OCI-LY7 (cell line): ENCODE data around the gene SUPT5H. TPM values are rescaled to one million over a fixed set of nuclear protein-coding genes. Genes with fewer than 3 reads are reported as not detected.

ENCODE experiments used
- BruUV-seq: library from RNA; stranded (reverse); fragments of 400-500 nt; replicated peaks from 2 replicates; lab custom pipeline; 2021; lab: Mats Ljungman, UMichigan
- CTCF ChIA-PET: fragments of 300-600 bp; sonication (Branson Sonifier 250); formaldehyde crosslinking; loops from one replicate; lab custom pipeline; 2022; ENCODE audit warnings: antibody characterized with exemption; ENCODE audit not compliant: unreplicated experiment; lab: Charles Lee
- POLR2A ChIA-PET: fragments of 300-600 bp; sonication (Branson Sonifier 250); formaldehyde crosslinking; loops from one replicate; lab custom pipeline; 2022; ENCODE audit warnings: antibody characterized with exemption; lab: Charles Lee
- DNase-seq: peaks from one replicate; pipeline ENCODE4 v3.0.0-alpha.2; 2015; ENCODE audit warnings: low spot score
- H2AFZ ChIP-seq: fragments of 200-600 bp; sonication (generic), shearing (Covaris generic); 2 replicates; pipeline ENCODE4 v1.6.1; 2014; ENCODE audit warnings: mild to moderate bottlenecking, antibody characterized with exemption, low read length, moderate library complexity
- H3K27ac ChIP-seq: fragments of 200-600 bp; sonication (generic); 2 replicates; pipeline ENCODE4 v1.5.1; 2014; ENCODE audit warnings: mixed run types, low read depth, mild to moderate bottlenecking, moderate library complexity, low read length, inconsistent platforms; ENCODE audit not compliant: poor library complexity, severe bottlenecking
- H3K36me3 ChIP-seq: fragments of 200-600 bp; sonication (generic); 2 replicates; pipeline ENCODE4 v1.6.1; 2014; ENCODE audit warnings: mild to moderate bottlenecking, antibody characterized with exemption, low read length, moderate library complexity, mixed read lengths; ENCODE audit not compliant: insufficient read depth
- H3K4me1 ChIP-seq: fragments of 200-600 bp; sonication (generic); 2 replicates; pipeline ENCODE4 v1.5.1; 2014; ENCODE audit warnings: mild to moderate bottlenecking, low read length; ENCODE audit not compliant: insufficient read depth, poor library complexity, severe bottlenecking
- H3K4me2 ChIP-seq: fragments of 200-600 bp; sonication (generic); 2 replicates; pipeline ENCODE4 v1.6.1; 2014; ENCODE audit warnings: mild to moderate bottlenecking, low read length
- H3K4me3 ChIP-seq: fragments of 200-600 bp; sonication (generic); 2 replicates; pipeline ENCODE4 v1.5.1; 2014; ENCODE audit warnings: mild to moderate bottlenecking, low read depth, low read length; ENCODE audit not compliant: poor library complexity, severe bottlenecking
- H3K79me2 ChIP-seq: fragments of 200-600 bp; sonication (generic); 2 replicates; pipeline ENCODE4 v1.6.1; 2016; ENCODE audit warnings: low read depth, mild to moderate bottlenecking, low read length, moderate library complexity, mixed read lengths; ENCODE audit not compliant: insufficient read depth
- H3K9me2 ChIP-seq: fragments of 200-600 bp; sonication (generic); 2 replicates; pipeline ENCODE4 v1.6.1; 2016; ENCODE audit warnings: mild to moderate bottlenecking, low read length, mixed read lengths; ENCODE audit not compliant: insufficient read depth
- H3K9me3 ChIP-seq: fragments of 200-600 bp; sonication (generic); 2 replicates; pipeline ENCODE4 v1.6.1; 2014; ENCODE audit warnings: mild to moderate bottlenecking, mixed run types, low read length, mixed read lengths
- H4K20me1 ChIP-seq: fragments of 200-600 bp; sonication (generic); 2 replicates; pipeline ENCODE4 v1.6.1; 2014; ENCODE audit warnings: mild to moderate bottlenecking, antibody characterized with exemption, low read length, moderate library complexity, mixed read lengths; ENCODE audit not compliant: insufficient read depth
- EZH2phosphoT487 ChIP-seq: fragments of 200-600 bp; sonication (generic); IDR thresholded peaks from 2 replicates; pipeline ENCODE4 v1.6.1; 2018; ENCODE audit warnings: low read depth, borderline replicate concordance, mild to moderate bottlenecking, mixed run types, antibody characterized with exemption, low read length, moderate library complexity, mixed read lengths
- intact Hi-C: fragments of 100-400 bp; cut with micrococcal nuclease; formaldehyde crosslinking; loops from one replicate; pipeline ENCODE4 v1.10.0; 2022; ENCODE audit not compliant: unreplicated experiment
- total RNA-seq, 2 experiments: library from RNA; depleted of rRNA in 1 of 2; stranded (reverse); fragments of >200 nt in 1 of 2; shearing (Covaris generic) in 1 of 2; gene quantifications; 2 replicates each; pipeline ENCODE4 v1.2.3, GENCODE V29; 2014 to 2022
- TF ChIP-seq, protein P1 (sequence below): fragments of 200-600 bp; sonication (generic); conservative IDR thresholded peaks from 2 replicates; pipeline ENCODE4 v1.5.1; 2014; ENCODE audit warnings: mild to moderate bottlenecking, antibody characterized with exemption, low read length, moderate library complexity, mixed read lengths

SUPT5H gene
- total RNA-seq, 2 experiments from 2014 or later: 70.1 to 175 TPM

DNA sequence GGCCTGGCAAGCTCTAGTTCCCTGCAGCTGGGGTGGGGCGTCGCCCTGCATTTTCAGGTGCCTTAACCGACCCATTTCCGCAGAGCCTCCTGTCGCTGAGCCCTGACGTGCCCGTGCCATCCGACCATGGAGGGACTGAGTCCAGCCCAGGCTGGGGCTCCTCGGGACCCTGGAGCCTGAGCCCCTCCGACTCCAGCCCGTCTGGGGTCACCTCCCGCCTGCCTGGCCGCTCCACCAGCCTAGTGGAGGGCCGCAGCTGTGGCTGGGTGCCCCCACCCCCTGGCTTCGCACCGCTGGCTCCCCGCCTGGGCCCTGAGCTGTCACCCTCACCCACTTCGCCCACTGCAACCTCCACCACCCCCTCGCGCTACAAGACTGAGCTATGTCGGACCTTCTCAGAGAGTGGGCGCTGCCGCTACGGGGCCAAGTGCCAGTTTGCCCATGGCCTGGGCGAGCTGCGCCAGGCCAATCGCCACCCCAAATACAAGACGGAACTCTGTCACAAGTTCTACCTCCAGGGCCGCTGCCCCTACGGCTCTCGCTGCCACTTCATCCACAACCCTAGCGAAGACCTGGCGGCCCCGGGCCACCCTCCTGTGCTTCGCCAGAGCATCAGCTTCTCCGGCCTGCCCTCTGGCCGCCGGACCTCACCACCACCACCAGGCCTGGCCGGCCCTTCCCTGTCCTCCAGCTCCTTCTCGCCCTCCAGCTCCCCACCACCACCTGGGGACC, 37.6 kb upstream of the SUPT5H start:
- ChIA-PET POLR2A (interaction anchor here (1.1 to 3.1 kb wide), 2 partner anchors 10 to 28 kb away, joined by 4 to 14 read pairs; partner anchors contain the start of gene RPS16), CTCF (no interaction called here)
- intact Hi-C loops: loop anchor here (10.0 kb wide), 2 partner anchors 547 to 553 kb away; no protein-coding TSS in a partner anchor
- H2AFZ ChIP-seq: no peak overlapping the region
- TF ChIP-seq, protein P1, sequence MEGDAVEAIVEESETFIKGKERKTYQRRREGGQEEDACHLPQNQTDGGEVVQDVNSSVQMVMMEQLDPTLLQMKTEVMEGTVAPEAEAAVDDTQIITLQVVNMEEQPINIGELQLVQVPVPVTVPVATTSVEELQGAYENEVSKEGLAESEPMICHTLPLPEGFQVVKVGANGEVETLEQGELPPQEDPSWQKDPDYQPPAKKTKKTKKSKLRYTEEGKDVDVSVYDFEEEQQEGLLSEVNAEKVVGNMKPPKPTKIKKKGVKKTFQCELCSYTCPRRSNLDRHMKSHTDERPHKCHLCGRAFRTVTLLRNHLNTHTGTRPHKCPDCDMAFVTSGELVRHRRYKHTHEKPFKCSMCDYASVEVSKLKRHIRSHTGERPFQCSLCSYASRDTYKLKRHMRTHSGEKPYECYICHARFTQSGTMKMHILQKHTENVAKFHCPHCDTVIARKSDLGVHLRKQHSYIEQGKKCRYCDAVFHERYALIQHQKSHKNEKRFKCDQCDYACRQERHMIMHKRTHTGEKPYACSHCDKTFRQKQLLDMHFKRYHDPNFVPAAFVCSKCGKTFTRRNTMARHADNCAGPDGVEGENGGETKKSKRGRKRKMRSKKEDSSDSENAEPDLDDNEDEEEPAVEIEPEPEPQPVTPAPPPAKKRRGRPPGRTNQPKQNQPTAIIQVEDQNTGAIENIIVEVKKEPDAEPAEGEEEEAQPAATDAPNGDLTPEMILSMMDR: no peak
- TF ChIP-seq EZH2phosphoT487: no peak
- peak; percentile 82 for DNase-seq
- peak overlapping the region; percentile 96 for H3K4me3 ChIP-seq
- peak overlapping the region; percentile 91 for H3K27ac ChIP-seq
- H3K36me3 ChIP-seq: peaks cover 19% of the 10 kb centered on the region
- peaks cover 55% of the 10 kb centered on the region for H3K4me1 ChIP-seq
- peaks cover 4% of the 10 kb centered on the region for H4K20me1 ChIP-seq
- peaks cover 27% of the 10 kb centered on the region for H3K79me2 ChIP-seq
- no peaks in the 10 kb centered on the region for H3K9me3 ChIP-seq
- no peaks in the 10 kb centered on the region for H3K9me2 ChIP-seq
- BruUV-seq: no TSS peak
- peak overlapping the region; percentile 96 for H3K4me2 ChIP-seq

DNA sequence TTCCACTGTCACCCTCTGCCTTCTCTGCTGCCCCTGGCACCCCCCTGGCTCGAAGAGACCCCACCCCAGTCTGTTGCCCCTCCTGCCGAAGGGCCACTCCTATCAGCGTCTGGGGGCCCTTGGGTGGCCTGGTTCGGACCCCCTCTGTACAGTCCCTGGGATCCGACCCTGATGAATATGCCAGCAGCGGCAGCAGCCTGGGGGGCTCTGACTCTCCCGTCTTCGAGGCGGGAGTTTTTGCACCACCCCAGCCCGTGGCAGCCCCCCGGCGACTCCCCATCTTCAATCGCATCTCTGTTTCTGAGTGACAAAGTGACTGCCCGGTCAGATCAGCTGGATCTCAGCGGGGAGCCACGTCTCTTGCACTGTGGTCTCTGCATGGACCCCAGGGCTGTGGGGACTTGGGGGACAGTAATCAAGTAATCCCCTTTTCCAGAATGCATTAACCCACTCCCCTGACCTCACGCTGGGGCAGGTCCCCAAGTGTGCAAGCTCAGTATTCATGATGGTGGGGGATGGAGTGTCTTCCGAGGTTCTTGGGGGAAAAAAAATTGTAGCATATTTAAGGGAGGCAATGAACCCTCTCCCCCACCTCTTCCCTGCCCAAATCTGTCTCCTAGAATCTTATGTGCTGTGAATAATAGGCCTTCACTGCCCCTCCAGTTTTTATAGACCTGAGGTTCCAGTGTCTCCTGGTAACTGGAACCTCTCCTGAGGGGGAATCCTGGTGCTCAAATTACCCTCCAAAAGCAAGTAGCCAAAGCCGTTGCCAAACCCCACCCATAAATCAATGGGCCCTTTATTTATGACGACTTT, 36.8 kb upstream of the SUPT5H start:
- Histone ChIP-seq H3K4me3 (peak overlapping the region; percentile 96), H3K36me3 (peaks cover 19% of the 10 kb centered on the region), H3K4me2 (peak overlapping the region; percentile 96), H2AFZ (no peak overlapping the region), H3K79me2 (peaks cover 32% of the 10 kb centered on the region), H3K4me1 (peaks cover 48% of the 10 kb centered on the region), H3K27ac (peak overlapping the region; percentile 91), H3K9me3 (no peaks in the 10 kb centered on the region), H4K20me1 (peaks cover 4% of the 10 kb centered on the region), H3K9me2 (no peaks in the 10 kb centered on the region)
- DNase-seq: no peak
- CTCF ChIA-PET: no interaction called here
- POLR2A ChIA-PET: interaction anchor here (3.1 kb wide), 1 partner anchor 10 kb away, joined by 14 read pairs; no protein-coding TSS in a partner anchor
- intact Hi-C loops: loop anchor here (10.0 kb wide), 2 partner anchors 546 to 554 kb away; no protein-coding TSS in a partner anchor
- TF ChIP-seq EZH2phosphoT487: no peak
- TF ChIP-seq, protein P1: no peak
- BruUV-seq: TSS peak; percentile 87
